MM.1S (cell line): ENCODE data around the gene CALY.

ENCODE experiments used
- EZH2 ChIP-seq: fragments of 300-600 bp; sonication (generic); optimal IDR thresholded peaks from 2 replicates; pipeline ENCODE3; 2017; ENCODE audit warnings: low read depth, mild to moderate bottlenecking, antibody characterized with exemption, low read length, mixed read lengths
- TF ChIP-seq, protein P1 (sequence below): fragments of 300-600 bp; sonication (generic); IDR thresholded peaks from 2 replicates; pipeline ENCODE4 v1.5.1; 2016; ENCODE audit warnings: antibody characterized with exemption, low read length, mixed read lengths

DNA sequence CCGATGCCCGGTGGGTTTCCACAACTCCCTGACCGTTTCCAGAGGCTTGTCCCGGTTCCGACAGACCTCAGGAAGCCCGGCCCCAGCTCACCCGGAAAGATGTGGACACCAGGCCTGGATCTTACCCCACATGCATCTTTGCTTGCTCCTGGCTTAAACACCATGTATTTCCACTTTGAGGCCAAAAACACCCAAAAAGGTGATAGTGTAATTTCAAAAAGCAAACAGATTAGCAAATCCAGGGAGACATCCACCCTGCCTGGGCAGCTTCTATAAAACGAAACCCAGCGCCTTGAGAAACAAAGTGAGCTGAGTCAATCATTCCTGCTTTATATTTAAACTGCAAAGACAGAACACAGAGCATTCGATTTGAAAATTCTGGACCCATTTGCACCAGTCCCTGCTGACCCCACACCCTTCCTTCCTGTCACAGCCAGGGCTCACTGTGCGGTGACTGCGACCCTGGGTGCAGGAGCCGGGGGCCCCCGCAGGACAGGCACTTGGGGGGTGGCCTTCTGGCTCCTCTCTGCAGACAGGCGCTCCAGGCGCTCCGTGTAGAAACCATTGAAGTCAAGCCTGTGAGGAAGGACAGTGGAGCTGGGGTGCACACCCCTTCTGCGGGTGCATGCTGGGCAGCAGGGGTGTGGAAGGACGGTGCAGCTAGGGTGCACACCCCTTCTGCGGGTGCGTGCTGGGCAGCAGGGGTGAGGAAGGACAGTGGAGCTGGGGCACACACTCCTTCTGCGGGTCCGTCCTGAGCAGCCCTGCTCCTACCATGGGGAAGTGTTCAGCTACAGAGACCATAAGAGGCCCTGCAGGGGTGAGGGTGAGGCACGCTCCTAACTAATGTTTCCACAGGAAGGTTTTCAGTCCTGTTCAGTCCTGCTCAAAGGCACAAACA lies 57.1 kb downstream of the CALY start:
- TF ChIP-seq, protein P1, sequence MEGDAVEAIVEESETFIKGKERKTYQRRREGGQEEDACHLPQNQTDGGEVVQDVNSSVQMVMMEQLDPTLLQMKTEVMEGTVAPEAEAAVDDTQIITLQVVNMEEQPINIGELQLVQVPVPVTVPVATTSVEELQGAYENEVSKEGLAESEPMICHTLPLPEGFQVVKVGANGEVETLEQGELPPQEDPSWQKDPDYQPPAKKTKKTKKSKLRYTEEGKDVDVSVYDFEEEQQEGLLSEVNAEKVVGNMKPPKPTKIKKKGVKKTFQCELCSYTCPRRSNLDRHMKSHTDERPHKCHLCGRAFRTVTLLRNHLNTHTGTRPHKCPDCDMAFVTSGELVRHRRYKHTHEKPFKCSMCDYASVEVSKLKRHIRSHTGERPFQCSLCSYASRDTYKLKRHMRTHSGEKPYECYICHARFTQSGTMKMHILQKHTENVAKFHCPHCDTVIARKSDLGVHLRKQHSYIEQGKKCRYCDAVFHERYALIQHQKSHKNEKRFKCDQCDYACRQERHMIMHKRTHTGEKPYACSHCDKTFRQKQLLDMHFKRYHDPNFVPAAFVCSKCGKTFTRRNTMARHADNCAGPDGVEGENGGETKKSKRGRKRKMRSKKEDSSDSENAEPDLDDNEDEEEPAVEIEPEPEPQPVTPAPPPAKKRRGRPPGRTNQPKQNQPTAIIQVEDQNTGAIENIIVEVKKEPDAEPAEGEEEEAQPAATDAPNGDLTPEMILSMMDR = no peak
- TF ChIP-seq EZH2 = no peak
